GM21786 (cell line): Measurements from ENCODE around the gene ARHGAP15.

ENCODE experiments used
- ATAC-seq: cut with Tn5 transposase; IDR thresholded peaks from one replicate; pipeline ENCODE4 v1.9.1; 2021; ENCODE audit not compliant: unreplicated experiment

The ARHGAP15 gene

GRCh38 chr2:143219266-143219665 lies 90.0 kb downstream of the ARHGAP15 start:
- ATAC-seq, result no peak

- ATAC-seq, result no peak
Measured at GRCh38 chr2:143223556-143223955, 94.3 kb downstream of the ARHGAP15 start.

- no peak for ATAC-seq
Measured at GRCh38 chr2:143225931-143226330, 96.7 kb downstream of the ARHGAP15 start.

GRCh38 chr2:143226714-143227541 lies 97.7 kb downstream of the ARHGAP15 start:
- ATAC-seq, result no peak

GRCh38 chr2:143229411-143229810 lies 100.2 kb downstream of the ARHGAP15 start:
- no peak for ATAC-seq

- no peak for ATAC-seq
Measured at GRCh38 chr2:143229952-143230351, 100.7 kb downstream of the ARHGAP15 start.

- no peak for ATAC-seq
Measured at GRCh38 chr2:143230506-143231253, 101.5 kb downstream of the ARHGAP15 start.

- no peak for ATAC-seq
Measured at GRCh38 chr2:143231254-143231645, 102.0 kb downstream of the ARHGAP15 start.

- no peak for ATAC-seq
Measured at GRCh38 chr2:143237146-143237777, 108.0 kb downstream of the ARHGAP15 start.

GRCh38 chr2:143241403-143242088 lies 112.3 kb downstream of the ARHGAP15 start:
- ATAC-seq, result no peak

- no peak for ATAC-seq
Measured at GRCh38 chr2:143246246-143246645, 117.0 kb downstream of the ARHGAP15 start.

- ATAC-seq, result no peak
Measured at GRCh38 chr2:143246815-143247744, 117.9 kb downstream of the ARHGAP15 start.

- ATAC-seq, result no peak
Measured at GRCh38 chr2:143248631-143249030, 119.4 kb downstream of the ARHGAP15 start.

GRCh38 chr2:143251681-143252080 lies 122.5 kb downstream of the ARHGAP15 start:
- ATAC-seq, result no peak

GRCh38 chr2:143252138-143252907 lies 123.1 kb downstream of the ARHGAP15 start:
- no peak for ATAC-seq

- ATAC-seq, result no peak
Measured at GRCh38 chr2:143254110-143254509, 124.9 kb downstream of the ARHGAP15 start.

- ATAC-seq, result no peak
Measured at GRCh38 chr2:143255086-143255485, 125.9 kb downstream of the ARHGAP15 start.

GRCh38 chr2:143255899-143256298 lies 126.7 kb downstream of the ARHGAP15 start:
- no peak for ATAC-seq

GRCh38 chr2:143258126-143258892 lies 129.1 kb downstream of the ARHGAP15 start:
- no peak for ATAC-seq
